OCI-LY7 (cell line): ENCODE results near the gene ACER2. TPM values are rescaled to one million over a fixed set of nuclear protein-coding genes. Genes with fewer than 3 reads are reported as not detected.
"Not testable (repeated sequence)": the region's sequence is repeated elsewhere in the genome, so short reads cannot be mapped to it uniquely, and the experiment has no call there.

ENCODE experiments used
- BruUV-seq: library from RNA; stranded (reverse); fragments of 400-500 nt; replicated peaks from 2 replicates; lab custom pipeline; 2021; lab: Mats Ljungman, UMichigan
- CTCF ChIA-PET: fragments of 300-600 bp; sonication (Branson Sonifier 250); formaldehyde crosslinking; loops from one replicate; lab custom pipeline; 2022; ENCODE audit warnings: antibody characterized with exemption; ENCODE audit not compliant: unreplicated experiment; lab: Charles Lee
- POLR2A ChIA-PET: fragments of 300-600 bp; sonication (Branson Sonifier 250); formaldehyde crosslinking; loops from one replicate; lab custom pipeline; 2022; ENCODE audit warnings: antibody characterized with exemption; lab: Charles Lee
- DNase-seq: peaks from one replicate; pipeline ENCODE4 v3.0.0-alpha.2; 2015; ENCODE audit warnings: low spot score
- H2AFZ ChIP-seq: fragments of 200-600 bp; sonication (generic), shearing (Covaris generic); 2 replicates; pipeline ENCODE4 v1.6.1; 2014; ENCODE audit warnings: mild to moderate bottlenecking, antibody characterized with exemption, low read length, moderate library complexity
- H3K27ac ChIP-seq: fragments of 200-600 bp; sonication (generic); 2 replicates; pipeline ENCODE4 v1.5.1; 2014; ENCODE audit warnings: mixed run types, low read depth, mild to moderate bottlenecking, moderate library complexity, low read length, inconsistent platforms; ENCODE audit not compliant: poor library complexity, severe bottlenecking
- H3K36me3 ChIP-seq: fragments of 200-600 bp; sonication (generic); 2 replicates; pipeline ENCODE4 v1.6.1; 2014; ENCODE audit warnings: mild to moderate bottlenecking, antibody characterized with exemption, low read length, moderate library complexity, mixed read lengths; ENCODE audit not compliant: insufficient read depth
- H3K4me1 ChIP-seq: fragments of 200-600 bp; sonication (generic); 2 replicates; pipeline ENCODE4 v1.5.1; 2014; ENCODE audit warnings: mild to moderate bottlenecking, low read length; ENCODE audit not compliant: insufficient read depth, poor library complexity, severe bottlenecking
- H3K4me2 ChIP-seq: fragments of 200-600 bp; sonication (generic); 2 replicates; pipeline ENCODE4 v1.6.1; 2014; ENCODE audit warnings: mild to moderate bottlenecking, low read length
- H3K4me3 ChIP-seq: fragments of 200-600 bp; sonication (generic); 2 replicates; pipeline ENCODE4 v1.5.1; 2014; ENCODE audit warnings: mild to moderate bottlenecking, low read depth, low read length; ENCODE audit not compliant: poor library complexity, severe bottlenecking
- H3K79me2 ChIP-seq: fragments of 200-600 bp; sonication (generic); 2 replicates; pipeline ENCODE4 v1.6.1; 2016; ENCODE audit warnings: low read depth, mild to moderate bottlenecking, low read length, moderate library complexity, mixed read lengths; ENCODE audit not compliant: insufficient read depth
- H3K9me2 ChIP-seq: fragments of 200-600 bp; sonication (generic); 2 replicates; pipeline ENCODE4 v1.6.1; 2016; ENCODE audit warnings: mild to moderate bottlenecking, low read length, mixed read lengths; ENCODE audit not compliant: insufficient read depth
- H3K9me3 ChIP-seq: fragments of 200-600 bp; sonication (generic); 2 replicates; pipeline ENCODE4 v1.6.1; 2014; ENCODE audit warnings: mild to moderate bottlenecking, mixed run types, low read length, mixed read lengths
- H4K20me1 ChIP-seq: fragments of 200-600 bp; sonication (generic); 2 replicates; pipeline ENCODE4 v1.6.1; 2014; ENCODE audit warnings: mild to moderate bottlenecking, antibody characterized with exemption, low read length, moderate library complexity, mixed read lengths; ENCODE audit not compliant: insufficient read depth
- CTCF ChIP-seq: fragments of 200-600 bp; sonication (generic); conservative IDR thresholded peaks from 2 replicates; pipeline ENCODE4 v1.5.1; 2014; ENCODE audit warnings: mild to moderate bottlenecking, antibody characterized with exemption, low read length, moderate library complexity, mixed read lengths
- EZH2phosphoT487 ChIP-seq: fragments of 200-600 bp; sonication (generic); IDR thresholded peaks from 2 replicates; pipeline ENCODE4 v1.6.1; 2018; ENCODE audit warnings: low read depth, borderline replicate concordance, mild to moderate bottlenecking, mixed run types, antibody characterized with exemption, low read length, moderate library complexity, mixed read lengths
- intact Hi-C: fragments of 100-400 bp; cut with micrococcal nuclease; formaldehyde crosslinking; loops from one replicate; pipeline ENCODE4 v1.10.0; 2022; ENCODE audit not compliant: unreplicated experiment
- total RNA-seq, 2 experiments: library from RNA; depleted of rRNA in 1 of 2; stranded (reverse); fragments of >200 nt in 1 of 2; shearing (Covaris generic) in 1 of 2; gene quantifications; 2 replicates each; pipeline ENCODE4 v1.2.3, GENCODE V29; 2014 to 2022

ACER2 gene
- total RNA-seq, 2 experiments from 2014 or later: 1.4 to 1.8 TPM

- Histone ChIP-seq H3K36me3 (no peaks in the 10 kb centered on the region), H4K20me1 (no peaks in the 10 kb centered on the region), H3K79me2 (peaks cover 7% of the 10 kb centered on the region; the same call in 1 of the 2 replicates), H3K9me2 (no peaks in the 10 kb centered on the region), H3K4me3 (no peak overlapping the region), H3K27ac (no peak overlapping the region), H3K4me2 (no peak overlapping the region), H2AFZ (no peak overlapping the region), H3K4me1 (peaks cover 10% of the 10 kb centered on the region), H3K9me3 (no peaks in the 10 kb centered on the region)
- BruUV-seq: no TSS peak
- POLR2A ChIA-PET: no interaction called here
- CTCF ChIA-PET: no interaction called here
- DNase-seq: no peak
- intact Hi-C loops: no loop called here
- no peak for TF ChIP-seq CTCF
- no peak for TF ChIP-seq EZH2phosphoT487
These were observed 22.9 kb upstream of the ACER2 start for GRCh38 chr9:19385786-19386501.

GRCh38 chr9:19386502-19387044 is 22.2 kb upstream of the ACER2 start:
- no peak for DNase-seq
- ChIA-PET CTCF (no interaction called here), POLR2A (interaction anchor here (0.6 kb wide), 2 partner anchors 194 to 315 kb away, joined by 3 to 5 read pairs; no protein-coding TSS in a partner anchor)
- Histone ChIP-seq H3K9me3 (no peaks in the 10 kb centered on the region), H3K9me2 (no peaks in the 10 kb centered on the region), H4K20me1 (no peaks in the 10 kb centered on the region), H3K36me3 (no peaks in the 10 kb centered on the region), H3K79me2 (peaks cover under 1% of the 10 kb centered on the region; the same call in 1 of the 2 replicates), H3K4me2 (no peak overlapping the region), H2AFZ (no peak overlapping the region), H3K4me3 (no peak overlapping the region), H3K27ac (no peak overlapping the region), H3K4me1 (peaks cover 4% of the 10 kb centered on the region)
- intact Hi-C loops: no loop called here
- TF ChIP-seq EZH2phosphoT487 (no peak), CTCF (no peak)
- BruUV-seq: no TSS peak

GRCh38 chr9:19387317-19387716 is 21.5 kb upstream of the ACER2 start:
- Histone ChIP-seq H3K79me2 (no peaks in the 10 kb centered on the region), H3K4me1 (no peaks in the 10 kb centered on the region), H2AFZ (no peak overlapping the region), H3K36me3 (no peaks in the 10 kb centered on the region), H3K27ac (no peak overlapping the region), H3K4me2 (no peak overlapping the region), H3K9me3 (no peaks in the 10 kb centered on the region), H3K4me3 (no peak overlapping the region), H4K20me1 (no peaks in the 10 kb centered on the region), H3K9me2 (no peaks in the 10 kb centered on the region)
- no TSS peak for BruUV-seq
- ChIA-PET CTCF (no interaction called here), POLR2A (no interaction called here)
- TF ChIP-seq CTCF: no peak
- TF ChIP-seq EZH2phosphoT487: no peak
- no peak for DNase-seq
- intact Hi-C loops: no loop called here

- H3K4me1 ChIP-seq, H3K4me3 ChIP-seq, H4K20me1 ChIP-seq, CTCF ChIA-PET, H2AFZ ChIP-seq, H3K27ac ChIP-seq, H3K9me3 ChIP-seq, DNase-seq, H3K79me2 ChIP-seq, H3K36me3 ChIP-seq, H3K4me2 ChIP-seq, intact Hi-C loops, BruUV-seq, H3K9me2 ChIP-seq: not testable (repeated sequence)
- POLR2A ChIA-PET: interaction anchor here (0.6 to 1.3 kb wide), 2 partner anchors 19 to 60 kb away, joined by 3 read pairs; partner anchors contain the start of gene ACER2
These were observed 19.3 kb upstream of the ACER2 start for GRCh38 chr9:19389539-19389938.
